HUES6 (cell line): Measurements from ENCODE around the gene ADGRL3.
"Not testable (repeated sequence)": the region's sequence is repeated elsewhere in the genome, so short reads cannot be mapped to it uniquely, and the experiment has no call there.

Source experiments
- H3K27ac ChIP-seq: 2 replicates; pipeline ENCODE4 v1.7.0; 2013; ENCODE audit warnings: low read depth, mild to moderate bottlenecking, low read length, inconsistent platforms
- H3K27me3 ChIP-seq: 2 replicates; pipeline ENCODE4 v1.6.1; 2013; ENCODE audit warnings: low read length; ENCODE audit not compliant: control insufficient read depth, insufficient read depth
- H3K36me3 ChIP-seq: 2 replicates; pipeline ENCODE4 v1.6.1; 2013; ENCODE audit warnings: low read length; ENCODE audit not compliant: control insufficient read depth, insufficient read depth
- H3K4me1 ChIP-seq: 2 replicates; pipeline ENCODE4 v1.6.1; 2013; ENCODE audit warnings: low read length; ENCODE audit not compliant: control insufficient read depth, insufficient read depth
- H3K4me3 ChIP-seq: 2 replicates; pipeline ENCODE4 v1.5.1; 2013; ENCODE audit warnings: low read depth, low read length
- H3K9ac ChIP-seq: one replicate; pipeline ENCODE4 v1.6.1; 2013; ENCODE audit warnings: mild to moderate bottlenecking, low read length
- H3K9me3 ChIP-seq: 2 replicates; pipeline ENCODE4 v1.6.1; 2013; ENCODE audit warnings: low read depth, low read length; ENCODE audit not compliant: control insufficient read depth, insufficient read depth

The ADGRL3 gene

DNA sequence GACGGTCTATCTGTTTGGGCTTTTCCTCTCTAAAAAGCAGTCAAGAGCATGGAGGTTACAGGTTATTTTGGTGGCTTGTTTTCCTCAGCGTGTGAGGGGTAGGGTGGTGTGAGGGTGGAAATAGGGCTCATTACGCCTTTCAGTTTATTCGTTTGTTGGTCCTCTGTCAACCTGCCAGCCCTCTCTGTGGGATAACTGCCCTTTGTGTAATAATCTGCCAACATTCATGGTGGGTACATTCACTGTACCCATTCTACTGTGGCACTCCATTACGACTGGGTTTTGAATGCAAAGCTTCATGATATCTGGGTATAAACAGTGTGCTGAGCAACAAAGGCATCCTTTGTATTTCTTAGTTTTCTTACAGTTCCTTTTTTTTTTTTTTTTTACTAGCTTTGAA is 136.4 kb downstream of the ADGRL3 start:
- Histone ChIP-seq H3K27ac (no peak overlapping the region), H3K36me3 (no peaks in the 10 kb centered on the region), H3K27me3 (no peaks in the 10 kb centered on the region), H3K9ac (peak overlapping the region; percentile 46), H3K4me1 (peaks cover 20% of the 10 kb centered on the region), H3K4me3 (no peak overlapping the region), H3K9me3 (no peaks in the 10 kb centered on the region)

DNA sequence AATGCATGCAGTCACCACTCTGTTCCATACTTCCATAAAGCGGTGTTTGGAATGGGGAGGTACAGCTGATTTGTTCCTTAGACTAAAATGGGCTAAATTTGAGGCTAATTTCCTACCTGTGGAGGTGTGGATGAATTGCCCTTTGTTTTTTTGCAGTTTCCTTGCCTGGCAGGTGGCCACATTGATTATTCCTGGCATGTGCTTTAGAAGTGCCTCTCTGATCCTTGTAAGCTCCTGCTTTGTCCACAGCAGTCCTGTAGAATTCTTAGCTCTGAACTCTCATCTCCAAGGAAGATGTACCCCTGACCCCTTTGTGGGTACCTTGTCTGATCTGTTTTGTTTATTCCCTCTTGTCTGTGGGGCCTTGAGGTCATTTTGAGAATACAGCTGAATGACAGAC is 136.8 kb downstream of the ADGRL3 start:
- H3K9me3 ChIP-seq, result no peaks in the 10 kb centered on the region
- H3K4me3 ChIP-seq, result no peak overlapping the region
- H3K27me3 ChIP-seq, result no peaks in the 10 kb centered on the region
- H3K36me3 ChIP-seq, result no peaks in the 10 kb centered on the region
- H3K4me1 ChIP-seq, result peaks cover 20% of the 10 kb centered on the region
- H3K27ac ChIP-seq, result no peak overlapping the region
- H3K9ac ChIP-seq, result no peak overlapping the region

DNA sequence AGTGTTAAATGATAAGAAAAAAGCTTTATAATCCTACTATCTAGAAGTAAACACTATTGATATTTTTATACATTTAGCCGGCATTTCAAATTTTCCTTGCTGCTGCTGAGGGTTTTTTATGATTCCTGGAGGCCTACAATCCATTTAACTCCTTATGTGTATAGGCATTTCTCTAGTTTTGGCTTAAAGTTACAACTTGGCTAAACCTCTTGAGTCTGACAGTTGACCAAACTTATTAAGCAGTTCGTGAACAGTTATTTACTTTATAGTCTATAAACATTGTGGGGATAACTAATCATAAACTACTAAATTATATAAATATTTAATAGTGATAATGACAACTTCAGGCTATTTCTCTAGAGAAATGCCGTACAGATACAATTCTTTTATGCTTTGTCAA is 141.9 kb downstream of the ADGRL3 start:
- Histone ChIP-seq H3K4me3 (no peak overlapping the region), H3K4me1 (peaks cover 14% of the 10 kb centered on the region), H3K36me3 (no peaks in the 10 kb centered on the region), H3K27ac (no peak overlapping the region), H3K9ac (no peak overlapping the region), H3K9me3 (no peaks in the 10 kb centered on the region), H3K27me3 (no peaks in the 10 kb centered on the region)

DNA sequence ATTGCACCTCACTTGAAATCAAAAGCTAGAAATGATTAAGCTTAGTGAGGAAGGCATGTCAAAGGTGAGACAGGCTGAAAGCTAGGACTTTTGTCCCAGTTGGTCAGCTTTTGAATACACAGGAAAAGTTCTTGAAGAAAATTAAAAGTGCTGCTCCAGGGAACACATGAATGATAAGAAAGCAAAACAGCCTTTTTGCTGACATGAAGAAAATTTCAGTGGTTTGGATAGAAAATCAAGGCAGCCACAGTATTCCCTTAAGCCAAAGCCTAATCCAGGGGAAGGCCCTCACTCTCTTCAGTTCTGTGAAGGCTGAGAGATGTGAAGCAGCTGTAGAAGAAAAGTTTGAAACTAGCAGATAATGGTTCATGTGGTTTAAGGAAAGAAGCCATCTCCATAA is 150.8 kb downstream of the ADGRL3 start:
- Histone ChIP-seq H3K9me3 (peaks cover 3% of the 10 kb centered on the region; the same call in 1 of the 2 replicates), H3K36me3 (no peaks in the 10 kb centered on the region), H3K27ac (no peak overlapping the region), H3K27me3 (no peaks in the 10 kb centered on the region), H3K4me3 (no peak overlapping the region), H3K4me1 (no peaks in the 10 kb centered on the region), H3K9ac (no peak overlapping the region)

DNA sequence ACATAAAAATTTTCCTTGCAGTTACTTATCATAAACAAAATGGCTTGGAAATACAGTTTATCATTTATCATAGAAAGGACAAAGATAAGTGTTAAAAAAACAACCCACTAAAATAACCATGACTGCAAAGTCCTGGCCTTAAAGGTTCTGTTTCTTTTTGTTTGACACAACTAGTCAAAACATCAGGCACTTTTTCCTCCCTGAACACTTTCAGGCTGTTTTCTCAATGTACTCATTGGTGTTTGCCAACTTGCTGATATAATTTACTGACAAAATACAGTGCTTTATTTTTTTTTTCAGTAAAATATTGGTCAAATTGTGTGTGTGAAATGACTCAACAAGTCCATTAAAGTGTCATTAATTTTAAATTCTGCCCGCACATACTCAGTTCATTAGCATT is 156.6 kb downstream of the ADGRL3 start:
- no peaks in the 10 kb centered on the region for H3K36me3 ChIP-seq
- no peak overlapping the region for H3K9ac ChIP-seq
- H3K4me3 ChIP-seq, result no peak overlapping the region
- H3K27ac ChIP-seq, result no peak overlapping the region
- no peaks in the 10 kb centered on the region for H3K4me1 ChIP-seq
- H3K9me3 ChIP-seq, result no peaks in the 10 kb centered on the region
- no peaks in the 10 kb centered on the region for H3K27me3 ChIP-seq

DNA sequence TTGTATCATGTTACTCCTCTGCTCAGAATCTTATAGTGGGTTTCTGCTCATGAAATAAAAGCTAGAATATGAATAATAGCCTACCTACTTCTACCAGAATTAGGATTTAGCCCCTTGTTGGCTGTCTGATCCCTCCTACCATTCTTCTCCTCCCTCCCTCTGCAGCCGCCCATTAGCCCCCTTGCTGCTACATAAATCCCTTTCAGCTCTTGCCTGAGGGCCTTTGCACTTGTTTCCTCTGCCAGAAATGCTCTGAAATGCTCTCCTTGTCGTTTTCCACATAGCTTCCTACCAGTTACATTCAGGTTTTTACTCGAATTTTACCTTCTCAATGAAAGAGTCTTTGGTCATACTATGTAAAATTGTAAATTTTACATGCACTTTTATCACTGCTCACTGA is 159.2 kb downstream of the ADGRL3 start:
- Histone ChIP-seq H3K4me3 (no peak overlapping the region), H3K9ac (no peak overlapping the region), H3K36me3 (no peaks in the 10 kb centered on the region), H3K27ac (no peak overlapping the region), H3K9me3 (no peaks in the 10 kb centered on the region), H3K27me3 (no peaks in the 10 kb centered on the region), H3K4me1 (no peaks in the 10 kb centered on the region)

DNA sequence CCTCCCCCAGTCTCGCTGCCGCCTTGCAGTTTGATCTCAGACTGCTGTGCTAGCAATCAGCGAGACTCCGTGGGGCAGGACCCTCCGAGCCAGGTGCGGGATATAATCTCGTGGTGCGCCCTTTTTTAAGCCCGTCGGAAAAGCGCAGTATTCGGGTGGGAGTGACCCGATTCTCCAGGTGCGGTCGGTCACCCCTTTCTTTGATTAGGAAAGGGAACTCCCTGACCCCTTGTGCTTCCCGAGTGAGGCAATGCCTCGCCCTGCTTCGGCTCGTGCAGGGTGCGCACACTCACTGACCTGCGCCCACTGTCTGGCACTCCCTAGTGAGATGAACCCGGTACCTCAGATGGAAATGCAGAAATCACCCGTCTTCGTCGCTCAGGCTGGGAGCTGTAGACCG is 172.7 kb downstream of the ADGRL3 start:
- not testable (repeated sequence) for H3K4me3 ChIP-seq, H3K36me3 ChIP-seq, H3K9me3 ChIP-seq, H3K9ac ChIP-seq, H3K27ac ChIP-seq, H3K27me3 ChIP-seq
- H3K4me1 ChIP-seq, result peaks cover 16% of the 10 kb centered on the region

DNA sequence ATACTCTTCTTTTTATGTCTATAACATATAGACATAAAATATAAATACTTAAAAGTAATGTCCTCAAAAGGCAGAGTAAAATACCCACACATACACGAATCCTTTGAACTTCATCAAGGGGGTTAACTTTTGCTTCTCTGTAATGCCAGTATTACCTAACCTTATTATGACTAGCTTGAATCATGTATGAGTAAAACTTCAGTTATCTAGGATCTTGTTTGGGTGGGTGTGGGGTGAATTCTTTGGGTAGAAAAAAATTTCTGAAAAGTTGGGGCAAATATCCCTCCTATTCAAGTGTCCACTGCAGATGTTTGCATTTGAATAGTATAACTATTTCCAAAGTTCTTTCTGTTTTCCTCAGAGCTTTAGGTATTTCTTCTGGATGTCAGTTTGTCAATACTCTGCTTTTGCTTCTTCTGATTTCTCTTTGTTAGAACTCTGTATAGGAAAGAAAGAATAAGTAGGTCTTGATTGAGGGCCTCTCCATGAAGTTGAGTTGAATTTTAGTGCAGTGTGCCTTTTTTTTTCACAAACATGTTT is 173.8 kb downstream of the ADGRL3 start:
- Histone ChIP-seq H3K4me3 (no peak overlapping the region), H3K9ac (no peak overlapping the region), H3K9me3 (peaks cover 10% of the 10 kb centered on the region; the same call in 1 of the 2 replicates)

DNA sequence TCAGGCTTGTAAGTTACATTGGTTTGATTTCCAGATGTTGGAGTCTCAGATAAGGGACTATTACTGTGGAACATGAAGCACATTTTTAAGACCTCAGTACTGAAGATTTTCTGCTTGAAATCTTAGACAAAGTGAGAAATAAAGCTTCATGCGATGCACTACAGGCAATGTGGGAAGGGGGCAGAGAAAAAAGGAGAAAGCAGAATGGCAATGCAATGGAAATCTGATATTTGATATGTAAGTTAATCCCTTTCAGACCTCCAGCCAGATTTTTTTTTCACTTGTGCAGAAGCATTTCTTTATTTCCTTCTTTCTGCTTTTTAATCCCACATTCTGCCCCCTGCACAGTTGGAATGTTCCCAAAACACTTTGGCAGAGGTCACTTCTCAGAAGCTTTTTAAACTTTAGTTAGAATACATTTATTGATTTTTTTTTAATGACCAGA is 174.3 kb downstream of the ADGRL3 start:
- Histone ChIP-seq H3K4me3 (no peak overlapping the region), H3K36me3 (no peaks in the 10 kb centered on the region), H3K9me3 (peaks cover 10% of the 10 kb centered on the region; the same call in 1 of the 2 replicates), H3K27ac (peak overlapping the region; percentile 60; the same call in 1 of the 2 replicates), H3K9ac (no peak overlapping the region), H3K4me1 (peaks cover 16% of the 10 kb centered on the region), H3K27me3 (no peaks in the 10 kb centered on the region)

More for the DNA sequence above, 173.8 kb downstream of the ADGRL3 start:
- Histone ChIP-seq H3K27me3 (no peaks in the 10 kb centered on the region), H3K4me1 (peaks cover 16% of the 10 kb centered on the region), H3K36me3 (no peaks in the 10 kb centered on the region), H3K27ac (peak overlapping the region; percentile 60; the same call in 1 of the 2 replicates)

DNA sequence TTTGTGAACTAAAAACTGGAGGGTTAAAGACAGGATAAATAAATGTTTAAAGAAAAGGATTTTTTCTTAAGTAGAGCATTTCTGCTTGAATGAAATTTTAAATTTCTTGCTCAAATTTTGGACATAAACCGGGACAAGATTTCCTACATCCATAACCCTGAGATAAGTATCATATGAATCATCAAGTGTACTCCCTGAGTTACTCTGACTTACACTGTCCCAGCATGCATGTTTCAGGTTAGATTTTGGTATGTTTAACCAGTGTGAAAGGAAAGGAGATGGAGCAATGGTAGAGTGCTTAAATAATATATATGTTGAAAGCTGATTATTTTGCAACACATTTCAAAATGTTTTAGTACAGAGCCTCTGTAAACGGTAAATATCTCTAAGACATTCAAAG is 175.2 kb downstream of the ADGRL3 start:
- no peak overlapping the region for H3K4me3 ChIP-seq
- no peak overlapping the region for H3K27ac ChIP-seq
- no peaks in the 10 kb centered on the region for H3K36me3 ChIP-seq
- H3K9ac ChIP-seq, result no peak overlapping the region
- peaks cover 10% of the 10 kb centered on the region; the same call in 1 of the 2 replicates for H3K9me3 ChIP-seq
- no peaks in the 10 kb centered on the region for H3K27me3 ChIP-seq
- peaks cover 16% of the 10 kb centered on the region for H3K4me1 ChIP-seq

DNA sequence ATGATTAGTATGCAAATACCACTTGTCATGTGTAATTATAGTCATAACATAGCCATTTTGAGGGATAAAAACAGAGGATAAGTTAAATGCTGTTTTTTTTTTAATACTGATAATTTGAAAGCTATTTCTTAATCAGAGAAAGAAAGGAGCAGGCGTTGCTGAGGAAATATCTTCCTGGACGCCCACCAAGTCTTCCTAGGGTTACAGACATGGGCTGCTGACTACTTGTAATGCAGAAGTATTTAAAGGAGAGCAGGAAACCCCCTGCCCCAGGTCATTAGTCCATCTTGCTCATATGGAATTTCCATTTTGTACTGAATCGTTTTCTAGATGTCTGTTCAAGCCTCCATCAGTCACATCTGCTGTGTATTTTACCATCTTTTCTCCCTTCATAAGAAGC is 176.2 kb downstream of the ADGRL3 start:
- H3K4me3 ChIP-seq, result no peak overlapping the region
- H3K27me3 ChIP-seq, result no peaks in the 10 kb centered on the region
- peaks cover 10% of the 10 kb centered on the region; the same call in 1 of the 2 replicates for H3K9me3 ChIP-seq
- no peaks in the 10 kb centered on the region for H3K36me3 ChIP-seq
- no peak overlapping the region for H3K27ac ChIP-seq
- H3K4me1 ChIP-seq, result peaks cover 25% of the 10 kb centered on the region
- no peak overlapping the region for H3K9ac ChIP-seq
